GM21717 (cell line): ENCODE results near the gene KIF1A.
"Not testable (repeated sequence)": the region's sequence is repeated elsewhere in the genome, so short reads cannot be mapped to it uniquely, and the experiment has no call there.

Experiments used
- ATAC-seq: cut with Tn5 transposase; IDR thresholded peaks from one replicate; pipeline ENCODE4 v1.9.1; 2021; ENCODE audit warnings: mild to moderate bottlenecking, moderate library complexity; ENCODE audit not compliant: unreplicated experiment

KIF1A gene

DNA sequence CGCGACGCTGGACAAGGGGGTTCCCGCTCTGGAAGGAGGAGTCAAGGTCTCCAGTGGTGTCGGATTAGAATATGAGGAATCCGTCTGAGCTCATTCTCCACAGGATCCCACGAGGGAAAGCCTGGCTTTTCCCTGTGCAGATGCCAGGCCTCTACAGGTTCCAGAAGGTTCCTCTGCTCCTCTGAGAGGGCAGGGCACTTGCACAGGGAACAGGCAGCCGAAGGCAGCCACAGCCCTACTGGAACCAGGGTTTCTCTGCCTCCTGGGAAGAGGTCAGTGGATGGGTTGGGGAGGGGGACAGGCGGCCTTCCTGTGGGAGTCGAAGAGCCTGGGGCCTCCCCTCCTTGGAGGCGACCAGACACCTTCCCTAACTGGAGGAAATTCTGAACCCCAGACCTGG is 130.0 kb downstream of the KIF1A start:
- no peak for ATAC-seq

DNA sequence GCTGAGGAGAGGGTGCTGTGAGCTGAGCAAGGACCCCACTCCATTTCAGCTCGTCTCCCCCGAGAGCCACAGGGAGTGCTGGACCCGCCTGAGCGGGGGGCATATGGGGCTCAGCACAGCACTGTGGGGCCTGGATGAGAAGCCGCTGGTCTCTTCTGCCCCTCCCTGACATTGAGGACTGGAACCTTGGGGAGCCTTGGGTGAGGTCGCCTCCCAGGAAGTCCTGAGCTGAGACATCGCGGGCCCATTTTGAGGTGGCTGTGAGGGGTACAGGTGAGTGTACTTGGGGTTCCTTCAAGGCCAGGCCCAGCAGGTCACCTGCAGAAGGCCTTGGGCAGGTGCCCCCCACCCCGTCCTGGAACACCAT is 131.5 kb downstream of the KIF1A start:
- no peak for ATAC-seq

DNA sequence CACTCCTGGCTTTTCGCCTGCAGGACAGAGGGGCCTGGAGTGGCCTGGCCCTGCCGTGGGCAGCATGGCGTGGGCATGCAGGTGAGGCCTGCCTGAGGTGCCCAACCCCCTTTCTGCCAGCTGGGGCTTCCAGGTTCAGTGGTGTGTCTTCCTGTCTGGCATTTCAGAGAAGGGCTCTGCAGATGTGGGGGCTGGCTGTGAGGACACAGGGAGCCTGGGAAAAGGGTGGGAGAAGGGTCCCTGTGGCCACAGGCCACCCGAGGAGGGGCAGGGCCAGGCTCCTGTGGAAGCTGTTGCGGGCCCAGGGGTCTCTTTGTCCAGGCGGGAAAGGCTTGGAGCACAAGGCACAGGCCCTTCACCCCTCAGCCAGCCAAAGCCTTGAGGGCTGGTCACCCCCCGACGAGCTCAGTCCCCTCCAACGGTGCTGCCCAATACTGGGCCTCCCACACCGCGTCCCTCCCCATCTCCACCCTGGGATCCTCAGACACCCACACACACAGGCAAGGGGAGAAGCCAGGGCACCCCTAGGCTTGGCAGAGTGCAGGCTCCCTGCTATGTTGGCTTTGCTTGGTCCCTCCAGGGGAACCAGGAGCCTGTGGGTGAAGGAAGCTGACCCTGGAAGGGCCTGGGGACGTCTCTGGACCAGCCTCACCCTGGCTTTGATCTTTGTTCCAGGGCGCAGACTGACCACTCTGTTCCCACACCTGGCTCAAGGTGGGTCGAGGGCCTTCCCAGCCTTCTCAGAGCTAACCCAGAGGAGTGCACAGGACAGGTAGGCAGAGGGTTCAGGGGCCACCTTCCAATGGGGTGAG is 132.1 kb downstream of the KIF1A start:
- no peak for ATAC-seq

GRCh38 chr2:240687045-240687740 is 132.8 kb downstream of the KIF1A start:
- ATAC-seq: no peak

DNA sequence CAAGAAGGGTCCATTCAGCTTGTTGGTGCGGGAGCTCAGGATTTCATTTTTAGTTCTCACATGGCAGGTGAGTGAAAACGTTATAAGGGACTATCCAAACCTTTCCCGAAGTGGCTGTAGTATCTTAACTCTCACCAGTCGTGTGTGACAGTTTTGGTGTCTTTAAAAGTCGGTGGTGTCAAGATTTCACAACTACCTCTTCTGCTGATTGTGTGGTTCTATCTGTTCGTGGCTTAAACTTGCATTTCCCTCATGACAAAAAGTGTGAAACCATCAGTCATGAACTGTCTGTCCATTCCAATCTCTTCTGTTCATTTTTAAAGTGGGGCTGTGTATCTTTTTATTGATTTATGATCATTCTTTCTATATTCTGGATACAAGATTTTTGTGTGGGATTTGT is 133.6 kb downstream of the KIF1A start:
- ATAC-seq: no peak

- ATAC-seq: no peak
Observed at GRCh38 chr2:240685771-240686371, 134.1 kb downstream of the KIF1A start.

DNA sequence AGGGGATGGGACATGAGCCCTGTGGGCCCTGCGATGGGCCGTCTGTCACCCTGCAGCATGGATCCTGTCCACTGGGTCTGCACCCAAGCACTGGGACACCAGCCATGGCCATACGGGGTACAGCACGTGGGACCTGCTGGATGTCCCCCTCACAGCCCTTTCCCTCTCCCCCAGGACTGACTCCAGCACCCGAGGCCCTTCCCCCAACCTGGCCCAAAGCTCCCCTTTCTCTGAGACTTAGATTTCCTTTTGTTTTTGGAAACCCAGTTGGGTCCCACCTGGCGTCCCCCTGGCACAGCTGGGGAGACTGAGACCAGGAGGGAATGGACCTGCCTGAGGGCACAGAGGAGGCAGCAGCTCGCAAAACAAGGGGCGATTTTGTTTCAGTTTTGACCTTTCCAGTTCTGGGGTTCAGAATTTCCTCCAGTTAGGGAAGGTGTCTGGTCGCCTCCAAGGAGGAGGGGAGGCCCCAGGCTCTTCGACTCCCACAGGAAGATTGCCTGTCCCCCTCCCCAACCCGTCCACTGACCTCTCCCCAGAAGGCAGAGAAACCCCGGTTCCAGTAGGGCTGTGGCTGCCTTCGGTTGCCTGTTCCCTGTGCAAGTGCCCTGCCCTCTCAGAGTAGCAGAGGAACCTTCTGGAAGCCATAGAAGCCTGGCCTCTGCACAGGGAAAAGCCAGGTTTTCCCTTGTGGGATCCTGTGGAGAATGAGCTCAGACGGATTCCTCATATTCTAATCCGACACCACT is 135.9 kb downstream of the KIF1A start:
- ATAC-seq: not testable (repeated sequence)

GRCh38 chr2:240683329-240683979 is 136.6 kb downstream of the KIF1A start:
- not testable (repeated sequence) for ATAC-seq

- ATAC-seq: not testable (repeated sequence)
Observed at GRCh38 chr2:240682431-240683224, 137.4 kb downstream of the KIF1A start, which contains the start of gene AQP12B. TSS of gene AQP12B (minus strand) at chr2:240682885. CDS start at chr2:240682837, 48 bp downstream.

DNA sequence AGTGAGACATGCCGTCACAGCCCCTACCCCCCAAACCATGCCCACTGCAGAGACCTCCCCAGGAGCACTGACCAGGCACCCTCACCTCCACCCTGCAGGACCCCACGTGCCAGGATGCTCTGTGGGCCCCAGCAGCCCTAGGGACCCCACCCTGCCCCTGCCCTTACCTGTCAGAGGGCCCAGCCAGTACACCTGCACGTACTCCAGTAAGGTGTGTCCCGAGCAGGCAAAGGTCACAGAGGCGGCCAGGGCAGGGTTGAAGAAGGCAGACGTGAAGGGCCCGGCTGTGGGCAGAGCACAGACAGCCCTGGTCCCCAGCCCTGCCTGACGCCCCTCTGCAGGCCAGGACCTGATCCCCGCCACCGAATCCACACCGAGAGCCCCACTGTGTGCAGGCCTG is 139.8 kb downstream of the KIF1A start:
- not testable (repeated sequence) for ATAC-seq

- not testable (repeated sequence) for ATAC-seq
Observed at GRCh38 chr2:240678909-240679308, 141.1 kb downstream of the KIF1A start.

GRCh38 chr2:240678043-240678442 is 142.0 kb downstream of the KIF1A start:
- not testable (repeated sequence) for ATAC-seq

- not testable (repeated sequence) for ATAC-seq
Observed at GRCh38 chr2:240675345-240675744, 144.7 kb downstream of the KIF1A start.

GRCh38 chr2:240674461-240675184 is 145.4 kb downstream of the KIF1A start:
- not testable (repeated sequence) for ATAC-seq

DNA sequence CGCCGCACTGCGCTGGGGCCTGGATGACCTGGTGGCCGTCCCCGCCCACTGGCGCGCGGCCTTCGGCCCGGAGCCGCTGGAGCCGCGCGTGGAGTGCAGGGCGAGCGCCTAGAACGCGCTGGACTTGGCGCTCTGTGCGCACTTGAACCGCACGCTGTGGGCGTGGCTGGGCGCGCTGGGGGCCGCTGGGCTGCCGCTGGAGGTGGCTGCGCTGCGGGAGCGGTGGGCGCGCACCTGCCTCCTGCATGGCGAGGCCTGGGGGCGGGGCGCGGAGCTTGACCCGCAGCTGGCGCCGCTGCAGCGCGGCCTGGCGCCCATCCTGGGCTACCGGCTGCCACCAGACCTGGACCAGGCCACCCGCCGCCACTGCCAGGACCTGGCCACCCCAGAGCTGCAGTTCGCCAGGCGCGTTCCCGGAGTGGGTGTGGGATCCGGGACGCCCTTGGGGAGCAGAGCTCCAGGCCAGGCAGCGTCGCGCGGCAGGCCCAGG is 147.3 kb downstream of the KIF1A start:
- no peak for ATAC-seq

DNA sequence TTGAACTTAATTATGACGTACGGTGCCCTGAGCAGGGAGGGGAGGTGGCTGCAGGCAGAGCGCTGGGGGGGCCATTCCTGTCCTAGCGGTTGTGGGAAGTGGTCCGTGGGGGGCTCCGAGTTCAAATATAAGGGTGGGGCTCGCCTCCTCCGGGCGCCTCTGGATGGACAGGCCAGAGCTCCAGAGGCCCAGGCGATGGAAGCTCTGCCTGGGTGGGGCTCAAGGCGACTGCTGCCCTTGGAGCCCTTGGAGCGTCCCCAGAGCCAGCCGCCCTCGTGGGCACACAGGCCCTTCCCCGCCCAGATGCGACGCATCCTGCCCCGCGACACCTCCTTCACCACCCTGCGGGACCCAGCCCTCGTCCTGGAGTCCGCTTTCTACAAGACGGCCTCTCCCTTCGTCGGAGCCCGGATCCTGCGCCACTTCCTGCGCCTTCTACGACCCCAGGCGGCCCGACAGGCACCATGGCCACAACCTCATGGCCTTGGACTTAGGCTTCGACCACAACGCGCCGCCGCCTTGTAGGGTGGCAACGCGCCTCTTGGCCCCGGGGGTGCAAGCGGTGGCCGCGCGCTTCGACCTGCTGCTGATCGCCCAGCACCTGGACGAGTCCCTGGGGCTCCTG is 147.8 kb downstream of the KIF1A start:
- ATAC-seq: no peak

DNA sequence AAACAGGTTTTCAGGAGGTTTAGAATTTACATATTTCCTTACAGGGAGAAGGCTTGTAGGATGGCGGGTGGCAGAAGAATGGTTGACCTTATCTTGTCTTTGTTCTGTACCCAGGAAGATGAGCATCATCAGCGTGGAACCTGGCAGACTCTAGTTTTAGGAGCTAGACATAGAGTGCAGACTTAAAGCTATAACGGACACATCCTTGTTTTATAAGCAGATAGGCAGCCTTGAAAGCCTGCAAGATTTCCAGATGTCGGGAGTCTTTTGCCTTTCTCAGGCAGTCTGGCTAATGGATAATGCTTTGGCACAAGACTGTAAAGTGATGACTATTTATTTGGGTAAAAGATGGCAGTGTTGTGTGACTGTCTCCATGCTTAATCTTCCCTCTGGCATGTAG is 149.1 kb downstream of the KIF1A start:
- ATAC-seq: no peak

DNA sequence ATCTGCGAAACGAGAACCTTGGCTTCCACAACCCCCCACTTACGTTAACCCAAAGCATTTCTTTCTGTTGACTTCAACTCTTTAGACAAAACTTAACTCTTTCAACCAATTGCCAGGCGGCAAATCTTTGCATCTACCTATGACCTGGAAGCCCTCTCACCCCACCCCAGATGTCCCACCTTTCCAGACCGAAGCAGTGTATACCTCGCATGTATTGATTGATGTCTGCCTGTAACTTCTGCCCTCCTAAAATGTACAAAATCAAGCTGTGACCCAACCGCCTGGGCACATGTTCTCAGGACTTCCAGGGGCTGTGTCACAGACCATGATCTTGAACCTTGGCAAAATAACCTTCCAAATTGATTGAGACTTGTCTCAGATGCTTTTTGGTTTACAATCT is 149.6 kb downstream of the KIF1A start:
- ATAC-seq: no peak
